NCI-H2227 (cell line): ENCODE data around the gene NPSR1.
"Not testable (repeated sequence)": the region's sequence is repeated elsewhere in the genome, so short reads cannot be mapped to it uniquely, and the experiment has no call there.

Experiments
- DNase-seq: peaks from one replicate; lab custom pipeline; 2025; ENCODE audit not compliant: unreplicated experiment; lab: John Stamatoyannopoulos, UW

The NPSR1 gene

GRCh38 chr7:34867341-34867740, 209.3 kb downstream of the NPSR1 start:
- DNase-seq = not testable (repeated sequence)

GRCh38 chr7:34868602-34869001, 210.6 kb downstream of the NPSR1 start:
- not testable (repeated sequence) for DNase-seq

GRCh38 chr7:34869057-34869456, 211.0 kb downstream of the NPSR1 start:
- DNase-seq = no peak

GRCh38 chr7:34870041-34870440, 212.0 kb downstream of the NPSR1 start:
- DNase-seq = not testable (repeated sequence)

GRCh38 chr7:34874329-34874728, 216.3 kb downstream of the NPSR1 start:
- DNase-seq = not testable (repeated sequence)

GRCh38 chr7:34875481-34875880, 217.5 kb downstream of the NPSR1 start:
- DNase-seq = no peak

GRCh38 chr7:34878944-34879735, 221.1 kb downstream of the NPSR1 start:
- DNase-seq = not testable (repeated sequence)

GRCh38 chr7:34879871-34880270, 221.9 kb downstream of the NPSR1 start:
- no peak for DNase-seq

- not testable (repeated sequence) for DNase-seq
These were observed 225.8 kb downstream of the NPSR1 start for GRCh38 chr7:34883855-34884254.

- no peak for DNase-seq
These were observed 228.8 kb downstream of the NPSR1 start for GRCh38 chr7:34886856-34887255.

- DNase-seq = no peak
These were observed 231.9 kb downstream of the NPSR1 start for GRCh38 chr7:34889951-34890350.

GRCh38 chr7:34895202-34895601, 237.2 kb downstream of the NPSR1 start:
- DNase-seq = no peak
